Esophagus muscularis mucosa (tissue), 4 donors: ENCODE measurements around the gene ZNF618.

Experiments used
- CTCF ChIP-seq, 3 experiments: fragments of 200-600 bp in 2 of 3; fragments of 450-650 bp in 1 of 3; sonication (generic) in 2 of 3; IDR thresholded peaks; one replicate each; pipeline ENCODE4 v1.5.1; 2017 to 2019; ENCODE audit warnings: antibody characterized with exemption in 3 of 3, mild to moderate bottlenecking in 2 of 3, moderate library complexity in 1 of 3
- EP300 ChIP-seq: sonication (generic); formaldehyde crosslinking; IDR thresholded peaks from one replicate; pipeline ENCODE4 v1.6.1; 2017; ENCODE audit warnings: antibody characterized with exemption
- POLR2A ChIP-seq: fragments of 450-650 bp; IDR thresholded peaks from one replicate; pipeline ENCODE4 v1.6.1; 2017; ENCODE audit warnings: antibody characterized with exemption, moderate library complexity, mild to moderate bottlenecking, low read depth
- POLR2AphosphoS5 ChIP-seq, 2 donors: sonication (generic); formaldehyde crosslinking; IDR thresholded peaks; one replicate each; pipeline ENCODE4 v1.6.1; 2017; ENCODE audit warnings: antibody characterized with exemption in 2 of 2

- TF ChIP-seq POLR2AphosphoS5 (IDR thresholded peaks at IDR 0.05) (no peak), POLR2A (no peak), CTCF (IDR thresholded peaks at IDR 0.05) (no peak), EP300 (no peak)
Observed at GRCh38 chr9:114091711-114092110, 215.6 kb downstream of the ZNF618 start.
